ENCODE measurements around the gene MYCT1.

DNA sequence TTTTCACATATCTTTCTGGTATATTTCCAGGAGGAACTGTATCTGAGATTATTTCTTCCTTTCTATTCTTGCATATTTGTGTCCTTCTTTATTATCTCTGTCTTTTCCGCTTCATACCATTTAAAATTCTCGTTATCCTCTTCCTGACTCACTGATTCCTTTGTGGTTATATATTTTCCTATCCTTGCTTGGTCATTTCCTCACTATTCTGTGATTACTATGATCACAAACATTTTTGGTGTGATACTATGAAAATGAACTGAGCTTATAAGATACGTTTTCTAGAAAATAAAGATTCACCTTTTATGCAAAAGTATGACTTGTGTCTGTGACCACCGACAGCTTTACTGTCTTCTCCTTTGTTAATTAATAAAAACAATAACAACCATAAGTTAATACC, 26.5 kb upstream of the MYCT1 start:
- TF ChIP-seq CTCF (IDR thresholded peaks at IDR 0.05 in 2 of 3, conservative IDR thresholded peaks at IDR 0.05 in 1 of 3; ENCODE audit: borderline replicate concordance in 1 of 3, insufficient read depth in 1 of 3, low read depth in 2 of 3, low read length in 2 of 3) (no peak), SIN3A (IDR thresholded peaks at IDR 0.05; ENCODE audit: low read depth) (no peak), EZH2 (IDR thresholded peaks at IDR 0.05) (no peak), POLR2A (IDR thresholded peaks at IDR 0.05; ENCODE audit: borderline replicate concordance, extremely low read depth, insufficient read depth, insufficient read length) (no peak)

Measured in HCT116 (cell line).